ENCODE measurements around the gene CEPT1. TPM values are rescaled to one million over a fixed set of nuclear protein-coding genes. Genes with fewer than 3 reads are reported as not detected.

The CEPT1 gene
- total and polyA plus RNA-seq, 10 of the 15 experiments (the other 5 are each of a cell fraction or from before 2014, with no cell fraction given): 29.4 to 77.9 (median 54.8) TPM

- TF ChIP-seq TAF1 (IDR thresholded peaks at IDR 0.05; ENCODE audit: borderline replicate concordance, low read depth, low read length): peak; percentile 52; the same call in 1 of the 2 replicates
- TF ChIP-seq DPF2 (IDR thresholded peaks at IDR 0.05): no peak
- TF ChIP-seq IRF4 (IDR thresholded peaks at IDR 0.05; ENCODE audit: low read depth, low read length): no peak
- no peak for TF ChIP-seq RCOR1 (conservative IDR thresholded peaks at IDR 0.05; ENCODE audit: low read depth, low read length)
- TF ChIP-seq CBFB (IDR thresholded peaks at IDR 0.05; ENCODE audit: low read depth): no peak
Measured at GRCh38 chr1:111223126-111223685, 83.2 kb downstream of the CEPT1 start (continued).

GRCh38 chr1:111225091-111225490, 85.1 kb downstream of the CEPT1 start:
- Histone ChIP-seq H3K4me3 (no peak overlapping the region), H3K27me3 (replicated peaks in 1 of 2; ENCODE audit: control insufficient read depth in 2 of 2, insufficient read depth in 2 of 2, low read length in 1 of 2) (no peaks in the 10 kb centered on the region), H3K79me2 (ENCODE audit: control insufficient read depth, insufficient read depth, low read length) (peaks cover 15% of the 10 kb centered on the region), H3K36me3 (ENCODE audit: control insufficient read depth in 2 of 2, insufficient read depth in 2 of 2, low read length in 1 of 2) (no peaks in the 10 kb centered on the region), H4K20me1 (ENCODE audit: control insufficient read depth, insufficient read depth) (no peaks in the 10 kb centered on the region), H2AFZ (ENCODE audit: control insufficient read depth, low read depth, low read length) (peak overlapping the region; percentile 47), H3K4me1 (ENCODE audit: control insufficient read depth, insufficient read depth, low read length) (peaks cover 79% of the 10 kb centered on the region), H3K4me2 (ENCODE audit: control insufficient read depth, insufficient read depth) (peak overlapping the region; percentile 58; the same call in 1 of the 2 replicates), H3K9ac (ENCODE audit: control insufficient read depth, insufficient read depth, low read length) (peak overlapping the region; percentile 47), H3K9me3 (replicated peaks; ENCODE audit: control insufficient read depth, insufficient read depth, low read length) (no peaks in the 10 kb centered on the region), H3K27ac (ENCODE audit: control insufficient read depth, insufficient read depth) (peak overlapping the region; percentile 74)
- FAIRE-seq (no peak), DNase-seq (ENCODE audit: low read depth, low spot score) (no peak), ATAC-seq (no peak)
- SMC1A ChIA-PET (ENCODE audit: uncharacterized antibody, unreplicated experiment): interaction anchor here (0.8 to 5.0 kb wide), 9 partner anchors 15 to 369 kb away, joined by 3 to 40 read pairs (median 4); partner anchors contain the start of gene DENND2D
- in situ Hi-C loops (cut with MboI) (loop anchor here (5.0 to 10.0 kb wide), 2 partner anchors 167 to 540 kb away; no protein-coding TSS in a partner anchor), intact Hi-C loops (cut with micrococcal nuclease; ENCODE audit: unreplicated experiment) (loop anchor here (10.0 kb wide), 2 partner anchors 250 to 590 kb away; partner anchors contain the start of gene C1orf162)
- BruUV-seq (replicated peaks): no TSS peak
- RAD21 ChIA-PET (ENCODE audit: unreplicated experiment): interaction anchor here (1.0 to 4.1 kb wide), 8 partner anchors 10 to 544 kb away, joined by 3 to 18 read pairs (median 9); partner anchors contain the start of gene DENND2D
- POLR2A ChIA-PET: no interaction called here
- TF ChIP-seq NR2F1 (conservative IDR thresholded peaks at IDR 0.05): 0 out of 2 replicates have a peak, but pooled peaks have one; percentile 43
- no peak for TF ChIP-seq HDAC6 (IDR thresholded peaks at IDR 0.05; ENCODE audit: unreplicated experiment)
- TF ChIP-seq RAD21 (IDR thresholded peaks at IDR 0.05; ENCODE audit: insufficient read depth, low read depth, low read length): no peak
- no peak for TF ChIP-seq WRNIP1 (IDR thresholded peaks at IDR 0.05; ENCODE audit: borderline replicate concordance, low read depth, low read length)
- no peak for TF ChIP-seq EP300 (IDR thresholded peaks at IDR 0.05; ENCODE audit: borderline replicate concordance in 1 of 2, control insufficient read depth in 1 of 2, low read depth in 2 of 2, low read length in 2 of 2)
- no peak for TF ChIP-seq KLF5 (IDR thresholded peaks at IDR 0.05; ENCODE audit: partially characterized antibody)
- CTCF ChIA-PET: interaction anchor here (0.7 to 7.4 kb wide), 7 partner anchors 8 to 194 kb away, joined by 3 to 117 read pairs (median 7); no protein-coding TSS in a partner anchor

All from GM12878 (cell line).